ENCODE data around the gene RASGRP4. TPM values are rescaled to one million over a fixed set of nuclear protein-coding genes. Genes with fewer than 3 reads are reported as not detected.
A peak's percentile ranks its signal among the peaks of the same experiment; 100 is the strongest.

The RASGRP4 gene
- total and polyA plus RNA-seq, 10 of the 15 experiments (the other 5 are each of a cell fraction or from before 2014, with no cell fraction given), result 0.24 to 7.4 (median 3.3) TPM

GRCh38 chr19:38389101-38389925 is 36.7 kb downstream of the RASGRP4 start (continued):
- peak; percentile 66 for TF ChIP-seq USF1 (IDR thresholded peaks at IDR 0.05; ENCODE audit: borderline replicate concordance, extremely low read length, insufficient read depth, low read depth, low read length)

- H3K27ac ChIP-seq (ENCODE audit: control insufficient read depth, insufficient read depth), result no peak within 1 kb of the TSS
- H3K36me3 ChIP-seq (ENCODE audit: control insufficient read depth in 2 of 2, insufficient read depth in 2 of 2, low read length in 1 of 2), result peaks cover under 1 to 2% of the 10 kb centered on the region in 2 experiments; a peak in 3 of 4 replicates
- TF ChIP-seq NR2C1 (IDR thresholded peaks at IDR 0.05), result no peak
- no peak for TF ChIP-seq CHD2 (IDR thresholded peaks at IDR 0.05; ENCODE audit: borderline replicate concordance, low read depth, low read length)
- TF ChIP-seq RAD51 (IDR thresholded peaks at IDR 0.05), result no peak
- no peak for TF ChIP-seq SMAD5 (IDR thresholded peaks at IDR 0.05; ENCODE audit: low read depth)
- peak; percentile 14; the same call in 1 of the 2 replicates for TF ChIP-seq POLR2A (IDR thresholded peaks at IDR 0.05; ENCODE audit: low read depth, low read length)
- no peak for TF ChIP-seq SMC3 (IDR thresholded peaks at IDR 0.05; ENCODE audit: borderline replicate concordance, low read length)
- no peak for TF ChIP-seq BACH1 (IDR thresholded peaks at IDR 0.05; ENCODE audit: borderline replicate concordance)
- no peak for TF ChIP-seq PML (IDR thresholded peaks at IDR 0.05; ENCODE audit: low read length)
- ATAC-seq (peak; percentile 6), FAIRE-seq (no peak), DNase-seq (ENCODE audit: low read depth, low spot score) (no peak)
- H3K4me3 ChIP-seq, result peak within 1 kb of the TSS; percentile 69
- H2AFZ ChIP-seq (ENCODE audit: control insufficient read depth, low read depth, low read length), result no peak within 1 kb of the TSS
- ChIA-PET POLR2A (interaction anchor here (0.6 to 0.7 kb wide), 2 partner anchors 12 to 300 kb away, joined by 3 to 6 read pairs; no protein-coding TSS in a partner anchor), CTCF (interaction anchor here (1.1 to 2.4 kb wide), 4 partner anchors 14 to 542 kb away, joined by 3 to 14 read pairs (median 4); partner anchors contain the start of genes FAM98C, MRPS12, PSMD8 and SARS2), RAD21 (ENCODE audit: unreplicated experiment) (interaction anchor here (1.2 to 1.8 kb wide), 3 partner anchors 14 to 53 kb away, joined by 3 to 6 read pairs (median 5); partner anchors contain the start of genes CATSPERG, FAM98C and PSMD8), SMC1A (ENCODE audit: uncharacterized antibody, unreplicated experiment) (interaction anchor here (0.9 to 2.2 kb wide), 3 partner anchors 10 to 15 kb away, joined by 3 to 6 read pairs (median 5); partner anchors contain the start of gene FAM98C)
- no peaks in the 10 kb centered on the region for H3K9me3 ChIP-seq (replicated peaks; ENCODE audit: control insufficient read depth, insufficient read depth, low read length)
- in situ Hi-C loops (cut with MboI) (no loop called here), intact Hi-C loops (cut with micrococcal nuclease; ENCODE audit: unreplicated experiment) (loop anchor here (5.0 kb wide), 1 partner anchor 156 kb away; no protein-coding TSS in a partner anchor)
- H3K4me2 ChIP-seq (ENCODE audit: control insufficient read depth, insufficient read depth), result peak within 1 kb of the TSS; percentile 84
- H3K79me2 ChIP-seq (ENCODE audit: control insufficient read depth, insufficient read depth, low read length), result no peaks in the 10 kb centered on the region
- no peaks in the 10 kb centered on the region; a peak in 1 of 4 replicates for H3K27me3 ChIP-seq (replicated peaks in 1 of 2; ENCODE audit: control insufficient read depth in 2 of 2, insufficient read depth in 2 of 2, low read length in 1 of 2)
- peaks cover 12% of the 10 kb centered on the region for H3K4me1 ChIP-seq (ENCODE audit: control insufficient read depth, insufficient read depth, low read length)
- no TSS peak for BruUV-seq (replicated peaks)
- 0% methylated on average over 15 of the region's 46 CpGs for WGBS (ENCODE audit: insufficient coverage, insufficient replicate concordance, low lambda C conversion rate, missing lambda C conversion rate)
- H4K20me1 ChIP-seq (ENCODE audit: control insufficient read depth, insufficient read depth), result no peaks in the 10 kb centered on the region; the same call in 1 of the 2 replicates
- H3K9ac ChIP-seq (ENCODE audit: control insufficient read depth, insufficient read depth, low read length), result no peak within 1 kb of the TSS
Observed at GRCh38 chr19:38388349-38389100, 37.5 kb downstream of the RASGRP4 start, which contains the start of gene SPRED3. Gene SPRED3, plus strand, starts transcription at chr19:38388697. Its CDS starts 1,606 bp downstream, at chr19:38390303.

Data from GM12878 (cell line).